ENCODE measurements around the gene AHI1.

DNA sequence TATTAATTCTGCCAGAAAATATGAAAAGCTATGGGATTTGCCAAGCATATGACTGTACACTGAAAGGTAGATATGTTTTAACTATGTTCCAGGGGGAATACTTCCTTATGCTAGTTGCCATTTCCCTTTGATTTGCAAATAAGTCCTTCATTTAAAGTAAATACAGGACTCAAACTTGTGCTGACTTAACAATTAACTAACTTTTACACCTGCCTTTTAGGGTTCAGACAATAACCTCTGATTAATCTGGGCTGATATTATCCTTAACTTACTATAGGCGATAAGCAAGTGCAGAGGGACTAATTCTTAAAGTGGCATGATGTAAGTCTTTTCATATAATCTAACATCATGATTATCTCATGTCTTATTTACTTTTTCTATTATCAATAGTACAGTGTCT is 143.1 kb downstream of the AHI1 start:
- TF ChIP-seq SP1 (CRISPR knock-in tag; conservative IDR thresholded peaks at IDR 0.05), result no peak
- TF ChIP-seq, protein P1, sequence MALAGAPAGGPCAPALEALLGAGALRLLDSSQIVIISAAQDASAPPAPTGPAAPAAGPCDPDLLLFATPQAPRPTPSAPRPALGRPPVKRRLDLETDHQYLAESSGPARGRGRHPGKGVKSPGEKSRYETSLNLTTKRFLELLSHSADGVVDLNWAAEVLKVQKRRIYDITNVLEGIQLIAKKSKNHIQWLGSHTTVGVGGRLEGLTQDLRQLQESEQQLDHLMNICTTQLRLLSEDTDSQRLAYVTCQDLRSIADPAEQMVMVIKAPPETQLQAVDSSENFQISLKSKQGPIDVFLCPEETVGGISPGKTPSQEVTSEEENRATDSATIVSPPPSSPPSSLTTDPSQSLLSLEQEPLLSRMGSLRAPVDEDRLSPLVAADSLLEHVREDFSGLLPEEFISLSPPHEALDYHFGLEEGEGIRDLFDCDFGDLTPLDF (CRISPR knock-in tag; IDR thresholded peaks at IDR 0.05), result no peak

Measured in WTC11 (cell line).